ENCODE measurements around the gene BNIP5. TPM values are rescaled to one million over a fixed set of nuclear protein-coding genes. Genes with fewer than 3 reads are reported as not detected.

The BNIP5 gene
- total RNA-seq, 6 experiments from 2014 or later: not detected

- Histone ChIP-seq H3K27me3 (no peaks in the 10 kb centered on the region), H3K4me1 (peaks cover 0 to 7% (median 3%) of the 10 kb centered on the region in 4 donors), H3K36me3 (no peaks in the 10 kb centered on the region), H3K27ac (no peak overlapping the region), H3K4me3 (no peak overlapping the region), H3K9me3 (no peaks in the 10 kb centered on the region)
- intact Hi-C loops (cut with DNase I): no loop called here
- WGBS (ENCODE audit: insufficient coverage, low coverage, low lambda C conversion rate, missing lambda C conversion rate): 88% methylated on average over 1 of the region's 1 CpG
- no peak for ATAC-seq
- DNase-seq: no peak
- TF ChIP-seq CTCF (IDR thresholded peaks at IDR 0.05) (no peak), POLR2A (IDR thresholded peaks at IDR 0.05) (no peak)
Observed at GRCh38 chr6:36337814-36338213, 1.1 kb upstream of the BNIP5 start.

- Histone ChIP-seq H3K27ac (no peak overlapping the region), H3K4me3 (no peak overlapping the region), H3K27me3 (no peaks in the 10 kb centered on the region), H3K4me1 (peaks cover 0 to 7% (median 3%) of the 10 kb centered on the region in 4 donors), H3K9me3 (no peaks in the 10 kb centered on the region), H3K36me3 (no peaks in the 10 kb centered on the region)
- WGBS (ENCODE audit: insufficient coverage, low coverage, low lambda C conversion rate, missing lambda C conversion rate): 40% methylated on average over 3 of the region's 5 CpGs
- no peak for DNase-seq
- intact Hi-C loops (cut with DNase I): no loop called here
- no peak for ATAC-seq
- no peak for TF ChIP-seq POLR2A (IDR thresholded peaks at IDR 0.05)
- no peak for TF ChIP-seq CTCF (IDR thresholded peaks at IDR 0.05)
Observed at GRCh38 chr6:36336208-36336710, 429 bp downstream of the BNIP5 start.

GRCh38 chr6:36335465-36336207 is 1.1 kb downstream of the BNIP5 start:
- no peak overlapping the region for H3K27ac ChIP-seq
- H3K27me3 ChIP-seq: no peaks in the 10 kb centered on the region
- no peaks in the 10 kb centered on the region for H3K36me3 ChIP-seq
- WGBS (ENCODE audit: insufficient coverage, low coverage, low lambda C conversion rate, missing lambda C conversion rate): 37% methylated on average over 8 of the region's 14 CpGs
- H3K4me1 ChIP-seq: peaks cover 0 to 4% (median under 1%) of the 10 kb centered on the region in 4 donors
- DNase-seq (no peak), ATAC-seq (peak in 1 of 4 donors; percentile 51)
- intact Hi-C loops (cut with DNase I): no loop called here
- H3K4me3 ChIP-seq: no peak overlapping the region
- TF ChIP-seq CTCF (IDR thresholded peaks at IDR 0.05) (no peak), POLR2A (IDR thresholded peaks at IDR 0.05) (no peak)
- H3K9me3 ChIP-seq: no peaks in the 10 kb centered on the region

- intact Hi-C loops (cut with DNase I): no loop called here
- WGBS (ENCODE audit: insufficient coverage, low coverage, low lambda C conversion rate, missing lambda C conversion rate): 39% methylated on average over 12 of the region's 14 CpGs
- Histone ChIP-seq H3K9me3 (no peaks in the 10 kb centered on the region), H3K4me1 (no peaks in the 10 kb centered on the region), H3K27me3 (no peaks in the 10 kb centered on the region), H3K27ac (no peak overlapping the region), H3K4me3 (no peak overlapping the region), H3K36me3 (no peaks in the 10 kb centered on the region)
- ATAC-seq (peak in 2 of 4 donors; percentile 45 to 88), DNase-seq (no peak)
- TF ChIP-seq POLR2A (IDR thresholded peaks at IDR 0.05) (no peak), CTCF (IDR thresholded peaks at IDR 0.05) (no peak)
Observed at GRCh38 chr6:36334832-36335459, 1.7 kb downstream of the BNIP5 start.

All from right lobe of liver (tissue), 6 donors.